GM12878 (cell line): ENCODE results near the gene TNP2. TPM values are rescaled to one million over a fixed set of nuclear protein-coding genes. Genes with fewer than 3 reads are reported as not detected.

ENCODE experiments used
- ATAC-seq: fragments of 200-7000 bp; cut with Tn5 transposase; 3 replicates; pipeline ENCODE4 v1.9.1; 2020; ENCODE audit warnings: mild to moderate bottlenecking, moderate library complexity
- BruUV-seq: library from RNA; stranded (reverse); fragments of 400-500 nt; replicated peaks from 2 replicates; lab custom pipeline; 2021; lab: Mats Ljungman, UMichigan
- CTCF ChIA-PET: fragments of 300-600 bp; sonication (Branson Sonifier 250); formaldehyde crosslinking; extraction: SDS; loops from one replicate; lab custom pipeline; 2021; ENCODE audit warnings: inconsistent platforms; lab: Yijun Ruan, JAX
- POLR2A ChIA-PET: fragments of 350-600 bp; formaldehyde crosslinking; extraction: SDS; loops from one replicate; lab custom pipeline; 2021; ENCODE audit warnings: inconsistent platforms; lab: Charles Lee
- RAD21 ChIA-PET: fragments of 300-600 bp; sonication (Branson Sonifier 250); formaldehyde crosslinking; loops from one replicate; lab custom pipeline; 2023; ENCODE audit warnings: antibody characterized with exemption; ENCODE audit not compliant: unreplicated experiment; lab: Charles Lee
- SMC1A ChIA-PET: fragments of 300-600 bp; sonication (Branson Sonifier 250); formaldehyde crosslinking; loops from one replicate; lab custom pipeline; 2023; ENCODE audit not compliant: unreplicated experiment, uncharacterized antibody; lab: Charles Lee
- DNase-seq: peaks from one replicate; pipeline ENCODE4 v3.0.0-alpha.2; 2011; ENCODE audit warnings: low read depth, low spot score
- FAIRE-seq: peaks from 3 replicates; lab custom pipeline; 2011; peaks lifted over from hg19 to GRCh38; lab: Jason Lieb, UNC
- H2AFZ ChIP-seq: 2 replicates; pipeline ENCODE4 v1.6.0; 2011; ENCODE audit warnings: low read depth, low read length, control low read depth; ENCODE audit not compliant: control insufficient read depth
- H3K27ac ChIP-seq: 2 replicates; pipeline ENCODE4 v1.5.1; 2011; ENCODE audit warnings: control low read depth; ENCODE audit not compliant: control insufficient read depth, insufficient read depth
- H3K27me3 ChIP-seq, 2 experiments: replicated peaks in 1 of 2; 2 replicates each; pipeline versions ENCODE4 v1.6.0 to v1.6.1; 2011; ENCODE audit warnings: low read length in 1 of 2; ENCODE audit not compliant: control insufficient read depth in 2 of 2, insufficient read depth in 2 of 2
- H3K36me3 ChIP-seq, 2 experiments: 2 replicates each; pipeline ENCODE4 v1.5.1; 2011; ENCODE audit warnings: low read length in 1 of 2; ENCODE audit not compliant: control insufficient read depth in 2 of 2, insufficient read depth in 2 of 2
- H3K4me1 ChIP-seq: 2 replicates; pipeline ENCODE4 v1.6.1; 2011; ENCODE audit warnings: mild to moderate bottlenecking, low read length, moderate library complexity, mixed read lengths; ENCODE audit not compliant: control insufficient read depth, insufficient read depth
- H3K4me2 ChIP-seq: 2 replicates; pipeline ENCODE4 v1.6.0; 2011; ENCODE audit warnings: control low read depth; ENCODE audit not compliant: control insufficient read depth, insufficient read depth
- H3K4me3 ChIP-seq: fragments of 200-600 bp; sonication (generic); 2 replicates; pipeline ENCODE4 v1.5.1; 2016
- H3K79me2 ChIP-seq: 2 replicates; pipeline ENCODE4 v1.6.0; 2011; ENCODE audit warnings: low read length; ENCODE audit not compliant: control insufficient read depth, insufficient read depth
- H3K9ac ChIP-seq: 2 replicates; pipeline ENCODE4 v1.8.0; 2011; ENCODE audit warnings: low read length, control low read depth, mixed read lengths; ENCODE audit not compliant: control insufficient read depth, insufficient read depth
- H3K9me3 ChIP-seq: replicated peaks from 3 replicates; pipeline ENCODE4 v1.5.1; 2011; ENCODE audit warnings: mild to moderate bottlenecking, low read length; ENCODE audit not compliant: control insufficient read depth, insufficient read depth
- H4K20me1 ChIP-seq: 2 replicates; pipeline ENCODE4 v1.6.0; 2011; ENCODE audit not compliant: control insufficient read depth, insufficient read depth
- CBX5 ChIP-seq: sonication (generic); IDR thresholded peaks from 2 replicates; pipeline ENCODE4 v1.6.1; 2016; ENCODE audit warnings: low read depth, moderate library complexity, mild to moderate bottlenecking, inconsistent platforms
- ETV6 ChIP-seq, 2 experiments: fragments of 450-650 bp in 1 of 2; IDR thresholded peaks in 1 of 2; conservative IDR thresholded peaks in 1 of 2; 2 replicates each; pipeline ENCODE4 v1.6.1; 2014; ENCODE audit warnings: antibody characterized with exemption in 1 of 2, borderline replicate concordance in 1 of 2, low read depth in 1 of 2, mild to moderate bottlenecking in 1 of 2, moderate library complexity in 1 of 2
- IRF4 ChIP-seq: IDR thresholded peaks from 2 replicates; pipeline ENCODE4 v1.6.1; 2011; ENCODE audit warnings: low read depth, low read length
- JUND ChIP-seq: IDR thresholded peaks from 2 replicates; pipeline ENCODE4 v1.6.1; 2012; ENCODE audit warnings: low read depth, mild to moderate bottlenecking, low read length, improper control_type of control experiment, moderate library complexity
- LARP7 ChIP-seq: fragments of 450-650 bp; IDR thresholded peaks from 2 replicates; pipeline ENCODE4 v1.6.1; 2017; ENCODE audit warnings: mild to moderate bottlenecking
- MYB ChIP-seq: fragments of 150-350 bp; IDR thresholded peaks from 2 replicates; pipeline ENCODE4 v1.6.1; 2014; ENCODE audit warnings: mild to moderate bottlenecking, low read depth, low read length, borderline replicate concordance
- NR2F1 ChIP-seq: fragments of 450-650 bp; conservative IDR thresholded peaks from 2 replicates; pipeline ENCODE4 v1.6.1; 2017; ENCODE audit warnings: mild to moderate bottlenecking
- PML ChIP-seq: IDR thresholded peaks from 2 replicates; pipeline ENCODE4 v1.6.1; 2012; ENCODE audit warnings: low read length, inconsistent platforms
- RCOR1 ChIP-seq: conservative IDR thresholded peaks from 2 replicates; pipeline ENCODE4 v1.6.1; 2012; ENCODE audit warnings: low read depth, low read length, improper control_type of control experiment
- STAT1 ChIP-seq: fragments of 450-650 bp; conservative IDR thresholded peaks from 2 replicates; pipeline ENCODE4 v1.6.1; 2014; ENCODE audit warnings: antibody characterized with exemption, mild to moderate bottlenecking
- TCF12 ChIP-seq: IDR thresholded peaks from 2 replicates; pipeline ENCODE4 v1.6.1; 2011; ENCODE audit warnings: low read depth, mild to moderate bottlenecking, low read length
- ZBTB40 ChIP-seq: fragments of 450-650 bp; IDR thresholded peaks from 2 replicates; pipeline ENCODE4 v1.6.1; 2016; ENCODE audit warnings: mild to moderate bottlenecking, moderate library complexity, borderline replicate concordance
- ZNF24 ChIP-seq: fragments of 450-650 bp; IDR thresholded peaks from 2 replicates; pipeline ENCODE4 v1.6.1; 2017; ENCODE audit warnings: antibody characterized with exemption, mild to moderate bottlenecking
- ZNF687 ChIP-seq: fragments of 450-650 bp; IDR thresholded peaks from 2 replicates; pipeline ENCODE4 v1.6.1; 2017; ENCODE audit warnings: mild to moderate bottlenecking, moderate library complexity
- WGBS: methylation state at CpG from one replicate; pipeline ENCODE4 v1.1.6; 2016; ENCODE audit warnings: low lambda C conversion rate; ENCODE audit not compliant: insufficient replicate concordance, insufficient coverage; ENCODE audit errors: missing lambda C conversion rate; 5-methylcytosine and 5-hydroxymethylcytosine counted together
- in situ Hi-C: fragments of 300-500 bp; cut with MboI; formaldehyde crosslinking; loops from 9 replicates; pipeline ENCODE4 v1.14.3; 2018; ENCODE audit warnings: mixed read lengths
- intact Hi-C: fragments of 100-400 bp; cut with micrococcal nuclease; formaldehyde crosslinking; loops from one replicate; pipeline ENCODE4 v1.14.2; 2022; ENCODE audit not compliant: unreplicated experiment
- polyA plus RNA-seq, 11 experiments: library from polyadenylated mRNA; depleted of rRNA in 4 of 11; unstranded in 6 of 11; stranded (reverse) in 5 of 11; fragments of >200 nt; fragmentation: Nextera tagmentation in 4 of 11; fragmentation: Illumina TruSeq in 1 of 11; extraction: Ambion mirVana in 4 of 11; extraction: Trizol in 1 of 11; gene quantifications; 1 replicate in 1 of 11; 2 replicates in 10 of 11; pipeline versions ENCODE4 v1.2.1 to v1.2.3, GENCODE V29; 2011 to 2016; ENCODE audit warnings: inconsistent platforms in 2 of 11, missing spikeins in 2 of 11, low read depth in 1 of 11
- total RNA-seq, 4 experiments: library from RNA; depleted of rRNA in 3 of 4; stranded (reverse); fragments of >200 nt in 3 of 4; fragmentation: Illumina TruSeq in 1 of 4; extraction: Trizol in 1 of 4; gene quantifications; 2 replicates each; pipeline versions ENCODE4 v1.2.1 to v1.2.3, GENCODE V29; 2013 to 2021

Gene TNP2
- total and polyA plus RNA-seq, 10 of the 15 experiments (the other 5 are each of a cell fraction or from before 2014, with no cell fraction given): not detected

GRCh38 chr16:11265124-11265523 lies 4.0 kb downstream of the TNP2 start (continued):
- no peak for TF ChIP-seq ZBTB40
- no peak for TF ChIP-seq ZNF24
- TF ChIP-seq TCF12: no peak
- no peak for TF ChIP-seq JUND

DNA sequence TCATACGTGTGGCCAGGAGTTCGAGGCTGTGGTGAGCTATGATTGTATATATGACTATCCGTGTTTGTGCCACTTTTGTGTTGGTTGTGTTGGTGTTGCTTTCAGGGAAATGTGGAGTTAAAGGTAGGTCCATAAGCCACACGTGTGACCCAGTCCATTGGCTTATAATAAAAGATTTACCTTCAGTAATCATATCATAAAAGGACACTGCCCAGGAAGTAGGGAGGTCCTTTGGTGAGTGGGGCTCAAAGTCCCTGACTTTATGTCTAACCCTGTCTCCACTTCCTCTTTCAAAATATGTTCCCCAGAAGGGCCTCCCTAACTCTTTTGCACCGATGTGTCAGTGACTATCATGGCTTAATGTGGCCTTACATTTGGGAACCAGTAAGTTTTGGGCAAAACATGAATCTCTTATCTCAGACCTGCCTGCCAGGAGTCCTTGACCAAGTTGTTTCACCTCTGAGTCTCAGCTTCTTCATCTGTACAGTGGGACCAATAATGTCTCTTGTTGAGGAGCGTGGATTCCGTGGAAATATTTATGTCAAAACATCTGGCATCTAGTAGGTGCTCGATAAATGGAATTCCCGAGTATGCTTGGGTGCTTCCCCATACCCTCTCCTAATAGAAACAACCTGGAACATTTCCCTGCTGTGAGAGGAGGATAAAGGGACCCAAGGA lies 4.8 kb downstream of the TNP2 start:
- intact Hi-C loops: no loop called here
- H3K9ac ChIP-seq: no peak overlapping the region; the same call in 1 of the 2 replicates
- in situ Hi-C loops: no loop called here
- peaks cover 19% of the 10 kb centered on the region for H3K4me1 ChIP-seq
- WGBS: 54% methylated on average over 9 of the region's 9 CpGs
- SMC1A ChIA-PET: interaction anchor here (0.6 to 2.6 kb wide), 7 partner anchors 10 to 92 kb away, joined by 3 to 27 read pairs (median 3); no protein-coding TSS in a partner anchor
- CTCF ChIA-PET: interaction anchor here (1.5 to 11.0 kb wide), 3 partner anchors 34 to 293 kb away, joined by 3 to 170 read pairs (median 5); no protein-coding TSS in a partner anchor
- ATAC-seq (peak; percentile 79), FAIRE-seq (peak; percentile 38), DNase-seq (no peak)
- H3K79me2 ChIP-seq: no peaks in the 10 kb centered on the region
- H2AFZ ChIP-seq: peak overlapping the region; percentile 57
- H3K9me3 ChIP-seq: no peaks in the 10 kb centered on the region; the same call in 2 of the 3 replicates
- no peaks in the 10 kb centered on the region for H3K27me3 ChIP-seq
- no peak overlapping the region for H3K4me3 ChIP-seq
- H3K27ac ChIP-seq: peak overlapping the region; percentile 45; the same call in 1 of the 2 replicates
- no TSS peak for BruUV-seq
- no peaks in the 10 kb centered on the region for H3K36me3 ChIP-seq
- POLR2A ChIA-PET: interaction anchor here (0.9 to 1.5 kb wide), 4 partner anchors 33 to 48 kb away, joined by 3 to 6 read pairs (median 4); no protein-coding TSS in a partner anchor
- RAD21 ChIA-PET: interaction anchor here (0.7 to 4.2 kb wide), 5 partner anchors 9 to 34 kb away, joined by 3 to 26 read pairs (median 4); partner anchors contain the start of genes PRM3 and SOCS1
- H3K4me2 ChIP-seq: peak overlapping the region; percentile 56
- no peaks in the 10 kb centered on the region for H4K20me1 ChIP-seq
- TF ChIP-seq NR2F1 (0 out of 2 replicates have a peak, but pooled peaks have one; percentile 50), CBX5 (no peak), IRF4 (0 out of 2 replicates have a peak, but pooled peaks have one; percentile 2), PML (no peak), LARP7 (no peak), ETV6 (conservative IDR thresholded peaks at IDR 0.05 in 1 of 2, IDR thresholded peaks at IDR 0.05 in 1 of 2; ENCODE audit: borderline replicate concordance in 1 of 2, low read depth in 1 of 2) (no peak), RCOR1 (no peak), MYB (no peak), STAT1 (no peak), ZNF687 (no peak)
